SK-N-SH (cell line): ENCODE data around the gene TTC16. TPM values are rescaled to one million over a fixed set of nuclear protein-coding genes. Genes with fewer than 3 reads are reported as not detected.

ENCODE experiments used
- CTCF ChIA-PET: fragments of 300-600, 350-600 bp; formaldehyde crosslinking; extraction: SDS; loops from one replicate; lab custom pipeline; 2021; lab: Yijun Ruan, JAX
- POLR2A ChIA-PET: fragments of 350-600 bp; sonication (Branson Sonifier 250); formaldehyde crosslinking; extraction: SDS; loops from one replicate; lab custom pipeline; 2020; ENCODE audit warnings: antibody characterized with exemption, inconsistent platforms; lab: Yijun Ruan, JAX
- DNase-seq: peaks from one replicate; pipeline ENCODE4 v3.0.0; 2012
- H2AFZ ChIP-seq: fragments of 200-600 bp; sonication (generic); 2 replicates; pipeline ENCODE4 v1.8.1; 2016; ENCODE audit warnings: antibody characterized with exemption, mild to moderate bottlenecking, low read depth
- H3F3A ChIP-seq: fragments of 200-600 bp; sonication (generic); replicated peaks from 2 replicates; pipeline ENCODE3; 2016; ENCODE audit warnings: antibody characterized with exemption, mild to moderate bottlenecking; ENCODE audit not compliant: insufficient read depth
- H3K27ac ChIP-seq, 2 experiments: fragments of 200-500 bp in 1 of 2; fragments of 200-600 bp in 1 of 2; sonication (Bioruptor generic) in 1 of 2; sonication (generic), shearing (Covaris generic) in 1 of 2; 2 replicates each; pipeline versions ENCODE4 v1.5.1 to v1.6.1; 2014 to 2016; ENCODE audit warnings: low read depth in 2 of 2, inconsistent platforms in 1 of 2, low read length in 1 of 2, mild to moderate bottlenecking in 1 of 2, mixed read lengths in 1 of 2
- H3K27me3 ChIP-seq: fragments of 200-600 bp; sonication (generic), shearing (Covaris generic); 2 replicates; pipeline ENCODE4 v1.6.1; 2016; ENCODE audit warnings: mixed run types; ENCODE audit not compliant: insufficient read depth
- H3K36me3 ChIP-seq, 2 experiments: fragments of 200-500 bp in 1 of 2; fragments of 200-600 bp in 1 of 2; sonication (Bioruptor generic) in 1 of 2; sonication (generic) in 1 of 2; replicated peaks in 1 of 2; 2 replicates each; pipeline versions ENCODE3 to v1.5.1; 2014 to 2016; ENCODE audit warnings: low read length in 1 of 2, mild to moderate bottlenecking in 1 of 2; ENCODE audit not compliant: insufficient read depth in 2 of 2, control insufficient read depth in 1 of 2
- H3K4me1 ChIP-seq, 2 experiments: fragments of 200-500 bp in 1 of 2; fragments of 200-600 bp in 1 of 2; sonication (Bioruptor generic) in 1 of 2; sonication (generic), shearing (Covaris generic) in 1 of 2; 2 replicates each; pipeline versions ENCODE4 v1.5.1 to v1.6.1; 2014 to 2016; ENCODE audit warnings: low read depth in 1 of 2, low read length in 1 of 2, mixed run types in 1 of 2; ENCODE audit not compliant: insufficient read depth in 2 of 2, control insufficient read depth in 1 of 2
- H3K4me2 ChIP-seq: fragments of 200-600 bp; sonication (generic), shearing (Covaris generic); 2 replicates; pipeline ENCODE4 v1.6.1; 2017; ENCODE audit warnings: mixed run types
- H3K4me3 ChIP-seq, 2 experiments: fragments of 200-500 bp in 1 of 2; fragments of 200-600 bp in 1 of 2; sonication (Bioruptor generic) in 1 of 2; sonication (generic), shearing (Covaris generic) in 1 of 2; 2 replicates each; pipeline versions ENCODE4 v1.5.1 to v1.8.1; 2014 to 2016; ENCODE audit warnings: low read depth in 2 of 2, inconsistent platforms in 1 of 2, low read length in 1 of 2, mild to moderate bottlenecking in 1 of 2, mixed read lengths in 1 of 2, moderate library complexity in 1 of 2
- H3K79me2 ChIP-seq: fragments of 200-600 bp; sonication (generic); 2 replicates; pipeline ENCODE4 v1.8.1; 2017; ENCODE audit warnings: mild to moderate bottlenecking; ENCODE audit not compliant: insufficient read depth
- H3K9ac ChIP-seq: fragments of 200-600 bp; sonication (generic); 2 replicates; pipeline ENCODE4 v1.6.1; 2017; ENCODE audit warnings: mixed run types
- H3K9me2 ChIP-seq: fragments of 200-600 bp; sonication (generic); 2 replicates; pipeline ENCODE4 v1.6.1; 2017; ENCODE audit warnings: mixed run types
- H3K9me3 ChIP-seq: fragments of 200-600 bp; sonication (generic); 2 replicates; pipeline ENCODE4 v1.6.1; 2017; ENCODE audit warnings: mixed run types, mild to moderate bottlenecking, moderate library complexity
- H4K20me1 ChIP-seq: fragments of 200-600 bp; sonication (generic); 2 replicates; pipeline ENCODE4 v1.6.1; 2017; ENCODE audit warnings: mild to moderate bottlenecking, mixed run types; ENCODE audit not compliant: insufficient read depth
- CHD2 ChIP-seq: fragments of 150-350 bp; IDR thresholded peaks from 2 replicates; pipeline ENCODE4 v1.6.1; 2018; ENCODE audit warnings: low read length; ENCODE audit not compliant: partially characterized antibody
- EZH2phosphoT487 ChIP-seq: fragments of 200-600 bp; sonication (generic); IDR thresholded peaks from 2 replicates; pipeline ENCODE4 v1.6.1; 2017; ENCODE audit warnings: low read depth, mixed run types, mild to moderate bottlenecking, antibody characterized with exemption, moderate library complexity, borderline replicate concordance
- FOSL2 ChIP-seq: IDR thresholded peaks from 2 replicates; pipeline ENCODE4 v1.4.0; 2012; ENCODE audit warnings: low read depth, mild to moderate bottlenecking, moderate library complexity, borderline replicate concordance
- FOXM1 ChIP-seq: IDR thresholded peaks from 2 replicates; pipeline ENCODE4 v1.4.0; 2012; ENCODE audit warnings: low read depth, mild to moderate bottlenecking
- GATA2 ChIP-seq: sonication (generic); formaldehyde crosslinking; IDR thresholded peaks from 2 replicates; pipeline ENCODE4 v1.5.0; 2020; ENCODE audit warnings: mild to moderate bottlenecking, missing genetic modification reagents
- JUND ChIP-seq: IDR thresholded peaks from 2 replicates; pipeline ENCODE4 v1.4.0; 2012
- MEF2A ChIP-seq: IDR thresholded peaks from 2 replicates; pipeline ENCODE4 v1.4.0; 2012; ENCODE audit warnings: low read depth, borderline replicate concordance
- NFIC ChIP-seq: IDR thresholded peaks from 2 replicates; pipeline ENCODE4 v1.4.0; 2012; ENCODE audit warnings: borderline replicate concordance
- NRF1 ChIP-seq: IDR thresholded peaks from 2 replicates; pipeline ENCODE4 v1.6.1; 2012; ENCODE audit warnings: low read depth, mild to moderate bottlenecking, low read length
- POLR2AphosphoS5 ChIP-seq: IDR thresholded peaks from 2 replicates; pipeline ENCODE4 v1.6.1; 2012; ENCODE audit warnings: low read depth, low read length
- RAD21 ChIP-seq: IDR thresholded peaks from 2 replicates; pipeline ENCODE4 v1.6.1; 2012; ENCODE audit warnings: mild to moderate bottlenecking, low read length
- RCOR1 ChIP-seq: fragments of 150-350 bp; IDR thresholded peaks from 2 replicates; pipeline ENCODE4 v1.6.1; 2017; ENCODE audit warnings: antibody characterized with exemption, low read length
- RXRA ChIP-seq: IDR thresholded peaks from 2 replicates; pipeline ENCODE4 v1.4.0; 2012; ENCODE audit warnings: low read depth, mild to moderate bottlenecking, borderline replicate concordance
- SMC3 ChIP-seq: IDR thresholded peaks from 2 replicates; pipeline ENCODE4 v1.6.1; 2012; ENCODE audit warnings: low read depth, low read length, improper control_type of control experiment
- TAF1 ChIP-seq: IDR thresholded peaks from 2 replicates; pipeline ENCODE4 v1.6.1; 2012; ENCODE audit warnings: low read depth, mild to moderate bottlenecking, low read length, moderate library complexity, borderline replicate concordance
- TCF12 ChIP-seq: IDR thresholded peaks from 2 replicates; pipeline ENCODE4 v1.4.0; 2012
- WGBS: methylation state at CpG from one replicate; pipeline ENCODE4 v1.1.6; 2017; ENCODE audit warnings: low lambda C conversion rate; 5-methylcytosine and 5-hydroxymethylcytosine counted together
- polyA plus RNA-seq, 3 experiments: library from polyadenylated mRNA; depleted of rRNA; stranded (reverse); fragments of >200 nt; gene quantifications; 2 replicates each; pipeline ENCODE4 v1.2.3, GENCODE V29; 2012
- TF ChIP-seq, protein P1 (sequence below): fragments of 150-350 bp; IDR thresholded peaks from 2 replicates; pipeline ENCODE4 v1.6.1; 2017; ENCODE audit warnings: antibody characterized with exemption, low read length, low read depth, borderline replicate concordance
- TF ChIP-seq, protein P2 (sequence below): IDR thresholded peaks from 2 replicates; pipeline ENCODE4 v1.4.0; 2012; ENCODE audit warnings: low read depth
- TF ChIP-seq, protein P3 (sequence below): IDR thresholded peaks from 2 replicates; pipeline ENCODE4; 2012
- TF ChIP-seq, protein P4 (sequence below): IDR thresholded peaks from 2 replicates; pipeline ENCODE4 v1.4.0; 2012; ENCODE audit warnings: low read depth, borderline replicate concordance
- TF ChIP-seq, protein P5 (sequence below): IDR thresholded peaks from 2 replicates; pipeline ENCODE4 v1.6.1; 2012; ENCODE audit warnings: mild to moderate bottlenecking, low read depth, low read length, moderate library complexity

TTC16 gene
- polyA plus RNA-seq, 1 of the 3 experiments (the other 2 are of a cell fraction), result 0.05 TPM

DNA sequence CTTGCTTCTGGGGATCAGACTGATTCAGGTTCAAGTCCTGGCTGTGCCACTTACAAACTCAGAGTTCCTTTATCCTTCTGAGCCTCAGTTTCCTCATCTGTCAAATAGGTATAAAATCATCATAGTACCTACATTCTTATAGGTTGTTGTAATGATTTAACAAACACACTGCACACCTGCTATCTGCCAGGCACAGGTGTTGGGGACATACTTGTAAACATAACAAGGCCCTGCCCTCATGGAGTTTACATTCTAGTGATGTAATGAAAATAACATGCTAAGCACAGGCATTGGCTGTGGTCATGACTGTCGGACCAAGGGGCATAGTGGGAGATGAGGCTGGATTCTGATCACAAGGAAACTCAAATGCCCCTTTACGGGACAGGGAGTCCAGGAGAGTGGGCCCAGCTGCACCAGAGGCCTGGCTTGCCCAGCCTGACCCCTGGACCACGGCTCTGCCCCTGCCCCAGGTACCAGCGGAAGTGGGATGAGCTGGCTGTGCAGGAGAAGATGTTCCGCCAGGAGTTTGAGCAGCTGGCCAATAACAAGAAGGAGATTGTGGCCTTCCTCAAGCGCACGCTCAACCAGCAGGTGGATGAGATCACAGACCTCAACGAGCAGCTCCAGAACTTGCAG lies 6.8 kb upstream of the TTC16 start:
- no peak overlapping the region for H3K4me2 ChIP-seq
- no peak overlapping the region for H3K4me3 ChIP-seq
- 100% methylated on average over 3 of the region's 8 CpGs for WGBS
- no peak for DNase-seq
- H3K27ac ChIP-seq, result no peak overlapping the region
- CTCF ChIA-PET, result interaction anchor here (1.5 kb wide), 1 partner anchor 26 kb away, joined by 6 read pairs; the partner anchor contains the start of gene TOR2A
- no peaks in the 10 kb centered on the region for H4K20me1 ChIP-seq
- POLR2A ChIA-PET, result interaction anchor here (0.7 kb wide), 1 partner anchor 11 kb away, joined by 3 read pairs; no protein-coding TSS in a partner anchor
- no peaks in the 10 kb centered on the region for H3K9me2 ChIP-seq
- H3F3A ChIP-seq, result no peaks in the 10 kb centered on the region
- H3K79me2 ChIP-seq, result peaks cover 3% of the 10 kb centered on the region; the same call in 1 of the 2 replicates
- H2AFZ ChIP-seq, result no peak overlapping the region
- TF ChIP-seq, protein P1, sequence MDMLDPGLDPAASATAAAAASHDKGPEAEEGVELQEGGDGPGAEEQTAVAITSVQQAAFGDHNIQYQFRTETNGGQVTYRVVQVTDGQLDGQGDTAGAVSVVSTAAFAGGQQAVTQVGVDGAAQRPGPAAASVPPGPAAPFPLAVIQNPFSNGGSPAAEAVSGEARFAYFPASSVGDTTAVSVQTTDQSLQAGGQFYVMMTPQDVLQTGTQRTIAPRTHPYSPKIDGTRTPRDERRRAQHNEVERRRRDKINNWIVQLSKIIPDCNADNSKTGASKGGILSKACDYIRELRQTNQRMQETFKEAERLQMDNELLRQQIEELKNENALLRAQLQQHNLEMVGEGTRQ, result no peak
- TF ChIP-seq GATA2 (no peak), RCOR1 (no peak), NRF1 (no peak), SMC3 (no peak), MEF2A (no peak), POLR2AphosphoS5 (no peak)
- no peaks in the 10 kb centered on the region for H3K36me3 ChIP-seq
- no peaks in the 10 kb centered on the region for H3K9me3 ChIP-seq
- H3K27me3 ChIP-seq, result no peaks in the 10 kb centered on the region
- H3K9ac ChIP-seq, result no peak overlapping the region
- peaks cover 0 to 27% of the 10 kb centered on the region in 2 experiments; a peak in 1 of 4 replicates for H3K4me1 ChIP-seq

DNA sequence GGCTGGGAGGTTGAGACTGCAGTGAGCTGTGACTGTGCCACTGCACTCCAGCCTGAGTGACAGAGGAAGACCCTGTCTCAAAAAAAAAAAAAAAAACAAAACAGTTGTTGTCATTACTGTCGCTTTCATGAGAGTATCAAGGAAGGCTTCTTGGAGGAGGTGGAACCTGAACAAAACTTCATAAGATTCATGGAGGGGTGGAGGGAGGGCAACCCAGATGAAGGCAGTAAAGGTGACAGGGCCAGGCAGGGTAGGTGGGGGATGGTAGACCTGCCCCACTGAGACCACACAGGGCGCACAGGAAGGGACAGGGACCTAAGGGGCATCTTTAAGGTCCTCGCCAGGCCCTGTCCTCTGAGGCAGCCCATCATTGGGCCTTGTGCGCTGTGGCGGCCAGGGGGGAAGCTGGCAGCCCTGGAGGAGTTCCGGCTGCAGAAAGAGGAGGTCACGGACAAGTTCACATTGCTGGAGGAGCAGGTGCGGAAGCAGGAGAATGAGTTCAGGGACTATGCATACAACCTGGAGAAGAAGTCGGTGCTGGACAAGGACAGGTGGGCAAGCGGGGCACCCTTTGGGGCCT lies 5.6 kb upstream of the TTC16 start:
- POLR2A ChIA-PET, result no interaction called here
- TF ChIP-seq RXRA (no peak), CHD2 (no peak), FOSL2 (no peak), EZH2phosphoT487 (no peak), NFIC (no peak), JUND (no peak), TAF1 (no peak), FOXM1 (no peak), MEF2A (no peak), POLR2AphosphoS5 (no peak), RAD21 (no peak), TCF12 (no peak)
- TF ChIP-seq, protein P2, sequence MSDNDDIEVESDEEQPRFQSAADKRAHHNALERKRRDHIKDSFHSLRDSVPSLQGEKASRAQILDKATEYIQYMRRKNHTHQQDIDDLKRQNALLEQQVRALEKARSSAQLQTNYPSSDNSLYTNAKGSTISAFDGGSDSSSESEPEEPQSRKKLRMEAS, result no peak
- TF ChIP-seq, protein P3, sequence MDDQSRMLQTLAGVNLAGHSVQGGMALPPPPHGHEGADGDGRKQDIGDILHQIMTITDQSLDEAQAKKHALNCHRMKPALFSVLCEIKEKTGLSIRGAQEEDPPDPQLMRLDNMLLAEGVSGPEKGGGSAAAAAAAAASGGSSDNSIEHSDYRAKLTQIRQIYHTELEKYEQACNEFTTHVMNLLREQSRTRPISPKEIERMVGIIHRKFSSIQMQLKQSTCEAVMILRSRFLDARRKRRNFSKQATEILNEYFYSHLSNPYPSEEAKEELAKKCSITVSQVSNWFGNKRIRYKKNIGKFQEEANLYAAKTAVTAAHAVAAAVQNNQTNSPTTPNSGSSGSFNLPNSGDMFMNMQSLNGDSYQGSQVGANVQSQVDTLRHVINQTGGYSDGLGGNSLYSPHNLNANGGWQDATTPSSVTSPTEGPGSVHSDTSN, result no peak
- TF ChIP-seq, protein P4, sequence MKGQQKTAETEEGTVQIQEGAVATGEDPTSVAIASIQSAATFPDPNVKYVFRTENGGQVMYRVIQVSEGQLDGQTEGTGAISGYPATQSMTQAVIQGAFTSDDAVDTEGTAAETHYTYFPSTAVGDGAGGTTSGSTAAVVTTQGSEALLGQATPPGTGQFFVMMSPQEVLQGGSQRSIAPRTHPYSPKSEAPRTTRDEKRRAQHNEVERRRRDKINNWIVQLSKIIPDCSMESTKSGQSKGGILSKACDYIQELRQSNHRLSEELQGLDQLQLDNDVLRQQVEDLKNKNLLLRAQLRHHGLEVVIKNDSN, result no peak
- TF ChIP-seq, protein P5, sequence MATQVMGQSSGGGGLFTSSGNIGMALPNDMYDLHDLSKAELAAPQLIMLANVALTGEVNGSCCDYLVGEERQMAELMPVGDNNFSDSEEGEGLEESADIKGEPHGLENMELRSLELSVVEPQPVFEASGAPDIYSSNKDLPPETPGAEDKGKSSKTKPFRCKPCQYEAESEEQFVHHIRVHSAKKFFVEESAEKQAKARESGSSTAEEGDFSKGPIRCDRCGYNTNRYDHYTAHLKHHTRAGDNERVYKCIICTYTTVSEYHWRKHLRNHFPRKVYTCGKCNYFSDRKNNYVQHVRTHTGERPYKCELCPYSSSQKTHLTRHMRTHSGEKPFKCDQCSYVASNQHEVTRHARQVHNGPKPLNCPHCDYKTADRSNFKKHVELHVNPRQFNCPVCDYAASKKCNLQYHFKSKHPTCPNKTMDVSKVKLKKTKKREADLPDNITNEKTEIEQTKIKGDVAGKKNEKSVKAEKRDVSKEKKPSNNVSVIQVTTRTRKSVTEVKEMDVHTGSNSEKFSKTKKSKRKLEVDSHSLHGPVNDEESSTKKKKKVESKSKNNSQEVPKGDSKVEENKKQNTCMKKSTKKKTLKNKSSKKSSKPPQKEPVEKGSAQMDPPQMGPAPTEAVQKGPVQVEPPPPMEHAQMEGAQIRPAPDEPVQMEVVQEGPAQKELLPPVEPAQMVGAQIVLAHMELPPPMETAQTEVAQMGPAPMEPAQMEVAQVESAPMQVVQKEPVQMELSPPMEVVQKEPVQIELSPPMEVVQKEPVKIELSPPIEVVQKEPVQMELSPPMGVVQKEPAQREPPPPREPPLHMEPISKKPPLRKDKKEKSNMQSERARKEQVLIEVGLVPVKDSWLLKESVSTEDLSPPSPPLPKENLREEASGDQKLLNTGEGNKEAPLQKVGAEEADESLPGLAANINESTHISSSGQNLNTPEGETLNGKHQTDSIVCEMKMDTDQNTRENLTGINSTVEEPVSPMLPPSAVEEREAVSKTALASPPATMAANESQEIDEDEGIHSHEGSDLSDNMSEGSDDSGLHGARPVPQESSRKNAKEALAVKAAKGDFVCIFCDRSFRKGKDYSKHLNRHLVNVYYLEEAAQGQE, result no peak

More for the DNA sequence above, 5.6 kb upstream of the TTC16 start:
- H3K27ac ChIP-seq, result no peak overlapping the region
- H3K9me3 ChIP-seq, result no peaks in the 10 kb centered on the region
- no peak overlapping the region for H2AFZ ChIP-seq
- H3K36me3 ChIP-seq, result no peaks in the 10 kb centered on the region
- no peak for DNase-seq
- H3K4me1 ChIP-seq, result peaks cover 0 to 29% of the 10 kb centered on the region in 2 experiments; a peak in 1 of 4 replicates
- H3K79me2 ChIP-seq, result peaks cover 13% of the 10 kb centered on the region; the same call in 1 of the 2 replicates
- no peak overlapping the region for H3K9ac ChIP-seq
- no peaks in the 10 kb centered on the region for H4K20me1 ChIP-seq
- 96% methylated on average over 9 of the region's 10 CpGs for WGBS
- CTCF ChIA-PET, result interaction anchor here (1.0 to 1.5 kb wide), 2 partner anchors 24 to 75 kb away, joined by 3 to 6 read pairs; partner anchors contain the start of genes CDK9 and TOR2A
- H3K4me3 ChIP-seq, result no peak overlapping the region
- H3F3A ChIP-seq, result no peaks in the 10 kb centered on the region
- no peak overlapping the region for H3K4me2 ChIP-seq
- no peaks in the 10 kb centered on the region for H3K9me2 ChIP-seq
- no peaks in the 10 kb centered on the region for H3K27me3 ChIP-seq
